ENCODE data around the gene TUBA1B.
"Not testable (repeated sequence)": the region's sequence is repeated elsewhere in the genome, so short reads cannot be mapped to it uniquely, and the experiment has no call there.

TUBA1B gene

DNA sequence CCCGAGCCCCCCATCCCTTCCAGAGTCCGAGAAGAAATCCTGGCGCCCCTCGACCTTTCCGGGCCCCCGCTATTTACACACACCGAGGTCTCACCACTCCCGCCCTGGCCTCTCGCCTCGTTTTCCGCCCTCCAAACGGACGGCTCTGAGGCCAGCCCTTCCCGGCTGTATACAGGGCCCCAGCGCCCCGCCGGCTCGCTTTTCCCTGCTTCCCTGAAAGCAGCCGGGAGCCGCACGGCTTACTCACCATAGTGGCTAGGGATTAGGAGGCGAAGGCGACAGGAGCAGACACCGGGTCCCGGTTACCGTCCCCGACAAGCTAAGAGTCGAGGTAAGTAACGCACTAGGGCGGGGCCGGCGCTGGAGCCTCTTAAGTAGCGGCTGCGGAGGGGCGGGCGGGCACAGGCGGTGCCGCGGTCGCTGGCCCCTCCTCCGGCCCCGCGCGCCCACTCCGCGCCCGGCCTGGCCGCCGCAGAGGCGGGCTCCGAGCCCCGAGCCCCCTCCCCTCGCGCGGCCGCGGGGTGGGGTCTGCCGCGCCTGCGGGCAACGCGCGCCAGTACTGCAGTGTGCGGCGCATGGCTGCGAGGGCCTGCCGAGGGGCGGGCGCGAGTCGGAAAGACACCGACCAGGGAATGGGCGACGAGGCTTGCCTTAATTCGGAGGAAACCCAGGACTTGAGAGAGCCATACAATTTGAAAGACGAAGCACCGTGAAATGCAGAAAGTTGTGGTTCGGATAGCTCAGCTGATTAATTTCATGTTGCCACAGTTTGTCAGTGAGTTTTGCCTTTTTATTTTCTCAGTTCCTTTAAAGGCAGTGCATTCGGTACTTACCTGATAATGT is at the start of gene TUBA1B:
Gene TUBA1B, minus strand, starts transcription at position 345 of the 843 bp plus-strand sequence. Its CDS starts 95 bp downstream, at position 250.
- DNase-seq = peak; percentile 92

DNA sequence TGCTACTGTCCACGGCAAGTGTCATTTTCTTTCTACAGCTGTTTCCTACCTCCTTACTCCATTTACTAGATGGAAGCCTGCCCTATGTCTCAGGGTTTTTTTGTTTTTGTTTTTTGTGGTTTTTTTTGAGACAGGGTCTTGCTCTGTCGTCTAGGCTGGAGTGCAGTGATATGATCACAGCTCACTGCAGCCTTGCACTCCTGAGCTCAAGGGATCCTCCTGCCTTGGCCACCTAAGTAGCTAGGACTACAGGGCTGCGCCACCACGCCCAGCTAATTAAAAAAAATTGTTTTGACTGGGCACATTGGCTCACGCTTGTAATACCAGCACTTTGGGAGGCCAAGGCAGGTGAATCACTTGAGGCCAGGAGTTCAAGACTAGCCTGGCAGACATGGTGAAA is 43.0 kb upstream of the TUBA1B start:
- DNase-seq = no peak

DNA sequence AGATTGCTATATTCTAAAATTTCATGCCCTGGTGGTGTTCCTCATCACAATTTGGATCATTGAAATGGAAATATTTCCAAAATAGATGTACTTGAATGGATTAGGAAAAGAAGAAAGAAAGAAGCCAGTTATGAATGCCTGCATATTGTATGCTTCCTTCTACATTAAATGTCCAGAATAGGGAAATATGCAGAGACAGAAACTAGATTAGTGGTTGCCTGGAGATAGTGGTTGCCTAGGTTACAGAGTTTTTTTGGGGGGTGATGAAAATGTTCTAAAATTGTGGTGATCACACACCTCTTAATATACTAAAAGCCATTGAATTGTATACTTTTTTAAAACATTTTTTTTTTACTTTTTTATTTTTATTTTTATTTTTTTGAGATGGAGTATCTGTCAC is 39.7 kb upstream of the TUBA1B start:
- DNase-seq = no peak

DNA sequence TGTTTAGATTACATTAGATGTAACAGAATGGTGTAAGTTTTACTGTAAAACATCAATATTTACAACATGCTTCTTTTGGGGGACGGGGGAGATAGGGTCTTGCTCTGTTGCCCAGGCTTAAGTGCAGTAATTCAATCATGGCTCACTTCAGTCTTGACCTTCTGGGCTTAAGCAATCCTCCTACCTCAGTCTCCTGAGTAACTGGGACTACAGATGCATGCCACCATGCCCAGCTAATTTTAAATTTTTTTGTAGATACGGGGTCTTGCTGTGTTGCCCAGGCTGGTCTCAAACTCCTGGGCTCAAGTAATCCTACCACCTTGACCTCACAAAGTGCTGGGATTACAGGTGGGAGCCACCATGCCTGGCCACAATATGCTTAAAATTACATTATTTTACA is 33.9 kb upstream of the TUBA1B start:
- DNase-seq = no peak

DNA sequence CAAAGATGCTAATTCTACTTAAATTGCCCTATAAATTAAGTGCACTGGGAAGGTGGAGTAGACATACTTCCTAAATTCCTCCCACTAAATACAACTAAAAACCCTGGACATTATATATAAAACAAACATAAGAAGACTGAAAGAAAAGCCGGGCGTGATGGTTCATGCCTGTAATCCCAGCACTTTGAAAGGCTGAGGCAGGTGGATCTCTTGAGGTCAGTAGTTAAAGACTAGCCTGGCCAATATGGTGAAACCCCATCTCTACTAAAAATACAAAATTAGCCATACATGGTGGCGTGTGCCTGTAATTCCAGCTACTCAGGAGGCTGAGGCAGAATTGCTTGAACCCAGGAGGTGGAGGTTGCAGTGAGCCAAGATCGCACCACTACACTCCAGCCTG is 30.7 kb upstream of the TUBA1B start:
- DNase-seq = not testable (repeated sequence)

DNA sequence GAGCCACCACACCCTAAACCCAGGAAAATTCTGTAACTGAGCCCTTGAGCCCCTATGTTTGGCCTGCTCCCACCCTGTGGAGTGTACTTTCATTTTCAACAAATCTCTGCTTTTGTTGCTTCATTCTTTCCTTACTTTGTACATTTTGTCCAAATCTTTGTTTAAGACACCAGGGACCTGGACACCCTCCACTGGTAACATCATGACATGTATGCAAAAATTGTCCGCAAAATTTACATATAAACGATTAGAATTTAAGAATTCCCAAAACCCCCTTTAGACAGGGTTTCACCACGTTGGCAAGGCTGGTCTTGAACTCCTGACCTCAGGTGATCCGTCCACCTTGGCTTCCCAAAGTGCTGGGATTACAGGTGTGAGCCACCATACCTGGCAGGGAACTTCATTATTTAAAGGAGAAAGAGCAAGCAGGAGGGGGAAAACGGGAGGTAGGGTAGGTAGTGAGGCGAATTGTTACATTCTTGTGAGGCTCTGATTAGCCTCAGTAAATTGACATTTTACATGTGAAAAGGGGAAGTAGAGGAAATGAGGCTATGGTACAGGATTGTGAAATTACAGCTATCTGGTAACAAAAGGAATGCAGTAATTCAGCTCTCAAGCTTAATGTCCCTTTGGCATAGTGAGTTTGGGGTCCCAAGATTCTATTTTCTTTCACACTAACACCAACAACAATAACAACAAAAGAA is 30.0 kb upstream of the TUBA1B start:
- no peak for DNase-seq

DNA sequence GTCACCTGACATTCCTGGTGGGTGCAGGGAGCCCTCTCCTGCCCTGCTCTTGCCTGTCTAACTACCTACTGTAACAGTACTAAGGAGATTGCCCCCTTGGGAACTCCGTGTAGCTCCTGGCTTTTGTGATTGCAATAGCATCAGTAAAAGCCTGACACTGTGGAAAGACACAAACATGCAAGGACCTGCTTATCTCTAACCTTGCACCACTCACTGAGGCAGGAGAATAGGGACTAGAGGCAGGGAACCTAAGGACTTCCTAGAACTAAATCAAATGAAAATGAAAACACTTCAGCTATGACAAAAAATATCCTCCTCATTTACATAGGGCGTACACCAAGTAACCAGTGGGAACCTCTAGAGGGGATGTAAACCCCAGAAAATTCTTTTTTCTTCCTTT is 29.2 kb upstream of the TUBA1B start:
- DNase-seq = no peak

DNA sequence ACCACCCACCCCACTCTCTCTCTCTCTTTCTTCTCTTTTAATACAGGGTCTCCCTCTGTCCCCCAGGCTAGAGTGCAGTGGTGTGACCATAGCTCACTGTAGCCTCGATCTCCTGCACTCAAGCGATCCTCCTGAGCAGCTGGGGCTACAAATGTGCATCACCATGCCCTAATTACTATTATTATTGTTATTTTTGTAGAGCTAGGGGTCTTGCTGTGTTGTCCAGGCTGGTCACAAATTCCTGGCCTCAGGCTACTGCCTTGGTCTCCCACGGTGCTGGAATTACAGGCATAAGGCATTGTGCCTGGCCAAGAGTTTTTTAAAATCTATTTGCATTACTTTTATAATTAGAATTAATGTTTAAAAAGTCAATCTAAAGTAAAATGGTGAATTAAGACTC is 23.0 kb upstream of the TUBA1B start:
- no peak for DNase-seq

DNA sequence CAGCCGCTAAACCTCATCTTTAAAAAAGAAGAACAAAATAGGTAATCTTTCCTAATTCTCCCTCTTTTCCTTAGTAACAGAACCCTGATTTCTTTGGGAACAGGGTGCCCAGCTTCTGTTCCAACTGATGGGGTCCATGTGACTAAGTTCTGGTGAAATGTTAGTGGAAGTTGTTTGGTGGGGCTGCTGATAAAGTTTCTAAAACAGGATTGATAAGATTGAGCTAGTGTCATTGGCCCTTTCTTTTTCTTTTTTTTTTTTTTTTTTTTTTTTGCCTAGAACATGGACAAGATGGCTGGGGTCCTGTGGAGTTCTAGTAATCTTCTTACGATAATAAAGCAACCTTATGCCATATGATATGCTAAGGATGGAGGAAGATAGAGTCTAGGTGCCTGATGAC is 16.2 kb upstream of the TUBA1B start:
- no peak for DNase-seq

DNA sequence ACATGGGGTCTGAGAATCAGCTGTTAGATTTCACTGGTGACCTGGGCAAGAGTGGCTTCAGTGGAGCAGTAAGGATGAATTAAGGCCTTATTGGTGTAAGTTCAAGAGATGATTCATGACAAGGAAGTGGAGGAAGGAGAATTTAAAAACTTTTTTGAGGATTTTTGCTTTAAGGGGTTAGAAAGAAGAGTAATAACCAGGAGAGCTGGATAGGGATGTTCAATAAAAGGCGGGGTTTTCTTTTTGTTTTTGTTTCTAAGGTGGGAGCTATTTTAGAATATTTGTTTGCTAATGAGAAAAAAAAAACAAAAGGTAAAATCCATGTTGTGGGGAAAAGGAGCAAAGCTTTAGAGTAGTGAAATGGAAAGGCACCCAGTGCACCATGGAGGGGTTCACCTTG is 15.2 kb upstream of the TUBA1B start:
- DNase-seq = no peak

DNA sequence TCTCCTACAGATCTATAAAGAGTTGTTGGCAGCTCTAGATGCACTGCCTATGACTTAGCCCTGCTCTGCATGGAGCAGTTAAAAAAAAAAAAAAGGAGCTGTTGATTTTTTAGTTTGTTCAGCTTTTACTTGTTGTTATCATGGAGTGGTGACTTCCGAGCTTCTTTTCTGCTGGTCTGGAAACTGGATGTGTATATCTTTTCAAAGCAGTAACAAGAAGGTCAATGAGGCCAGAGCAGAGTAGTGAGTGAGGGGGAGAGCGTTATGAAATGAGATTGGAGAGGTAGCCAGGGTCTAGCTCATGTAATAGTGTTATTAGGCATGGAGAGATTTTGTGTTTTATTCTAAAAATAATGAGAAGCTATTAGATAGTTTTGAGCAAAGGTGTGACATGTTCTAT is 13.2 kb upstream of the TUBA1B start:
- DNase-seq = no peak

DNA sequence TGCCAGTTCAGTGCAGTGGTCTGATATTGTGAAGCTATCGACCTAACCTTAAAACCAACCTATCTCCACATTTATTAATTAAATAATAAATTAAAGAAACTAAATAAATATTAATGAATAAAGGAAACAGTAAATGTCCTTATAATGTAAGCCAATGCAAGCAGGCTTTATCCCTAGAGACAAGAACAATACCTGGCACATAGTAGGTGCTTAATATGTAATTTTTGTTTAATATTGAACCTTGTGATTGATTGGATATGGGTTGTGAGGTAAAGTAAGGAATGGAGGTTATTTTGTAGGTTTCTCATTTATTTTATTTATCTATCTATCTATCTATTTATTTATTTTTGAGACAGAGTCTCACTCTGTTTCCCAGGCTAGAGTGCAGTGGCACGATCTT is 7.8 kb upstream of the TUBA1B start:
- no peak for DNase-seq

DNA sequence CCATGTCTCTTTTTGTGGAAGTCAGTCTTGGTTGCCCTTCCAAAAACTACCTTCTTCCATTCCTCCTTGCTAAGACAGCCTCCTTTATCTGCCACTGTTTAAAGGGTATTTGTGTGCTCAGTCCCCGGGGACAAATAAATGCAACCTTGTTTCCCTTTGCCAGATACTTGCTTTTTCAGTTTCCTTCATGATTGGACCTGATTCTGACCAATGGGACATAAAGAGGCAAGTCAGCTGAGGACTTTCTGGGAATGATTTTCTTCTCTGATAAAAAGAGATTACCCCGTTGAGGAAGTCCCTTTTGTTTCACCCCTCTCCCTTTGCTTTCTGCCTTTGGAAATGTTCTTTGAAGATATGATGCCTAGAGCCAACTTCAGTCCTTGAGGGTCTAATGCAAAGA is 7.4 kb upstream of the TUBA1B start:
- DNase-seq = no peak

DNA sequence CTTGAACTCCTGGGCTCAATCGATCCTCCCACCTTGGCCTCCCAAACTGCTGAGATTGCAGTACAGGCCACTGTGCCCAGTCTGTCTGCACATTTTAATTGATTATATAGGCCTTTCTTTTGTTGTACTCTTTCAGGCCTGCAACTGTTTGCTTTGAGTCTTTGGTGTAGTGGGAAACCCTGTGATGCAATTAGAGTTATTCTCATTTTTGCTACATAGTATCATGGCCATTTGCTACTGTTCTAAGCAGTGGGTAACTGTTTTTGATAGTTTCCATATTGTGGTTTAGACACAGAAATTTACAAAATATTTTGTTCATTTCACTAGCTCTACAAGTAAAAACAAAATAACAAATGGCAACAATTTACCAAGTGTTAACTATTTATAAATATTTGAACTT is 6.3 kb upstream of the TUBA1B start:
- no peak for DNase-seq

DNA sequence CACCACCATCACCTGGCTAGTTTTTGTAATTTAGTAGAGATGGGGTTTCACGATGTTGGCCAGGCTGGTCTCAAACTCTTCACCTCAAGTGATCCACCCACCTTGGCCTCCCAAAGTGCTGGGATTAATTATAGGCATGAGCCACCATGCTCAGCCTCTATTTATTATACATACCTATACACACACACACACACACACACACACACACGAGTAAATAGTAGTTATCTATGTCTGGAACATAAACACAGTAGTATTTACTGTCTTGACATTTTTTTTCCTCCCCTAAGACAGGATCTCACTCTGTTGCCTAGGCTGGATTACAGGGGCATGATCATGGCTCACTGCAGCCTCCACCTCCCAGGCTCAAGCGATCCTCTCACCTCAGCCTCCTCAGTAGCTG is 5.8 kb upstream of the TUBA1B start:
- not testable (repeated sequence) for DNase-seq

DNA sequence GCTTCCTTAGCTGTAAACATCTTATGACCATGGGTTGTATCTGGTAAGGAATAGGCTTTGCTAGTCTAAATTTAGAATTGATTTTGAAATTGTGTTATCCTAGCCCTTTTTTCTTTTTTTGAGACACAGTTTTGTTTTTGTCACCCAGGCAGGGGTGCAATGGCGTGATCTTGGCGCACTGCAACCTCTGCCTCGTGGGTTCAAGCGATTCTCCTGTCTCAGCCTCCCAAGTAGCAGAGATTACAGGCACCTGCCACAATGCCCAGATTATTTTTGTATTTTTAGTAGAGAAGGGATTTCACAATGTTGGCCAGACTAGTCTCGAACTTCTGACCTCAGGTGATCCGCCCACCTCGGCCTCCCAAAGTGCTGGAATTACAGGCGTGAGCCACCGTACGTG is 2.4 kb upstream of the TUBA1B start:
- DNase-seq = no peak

DNA sequence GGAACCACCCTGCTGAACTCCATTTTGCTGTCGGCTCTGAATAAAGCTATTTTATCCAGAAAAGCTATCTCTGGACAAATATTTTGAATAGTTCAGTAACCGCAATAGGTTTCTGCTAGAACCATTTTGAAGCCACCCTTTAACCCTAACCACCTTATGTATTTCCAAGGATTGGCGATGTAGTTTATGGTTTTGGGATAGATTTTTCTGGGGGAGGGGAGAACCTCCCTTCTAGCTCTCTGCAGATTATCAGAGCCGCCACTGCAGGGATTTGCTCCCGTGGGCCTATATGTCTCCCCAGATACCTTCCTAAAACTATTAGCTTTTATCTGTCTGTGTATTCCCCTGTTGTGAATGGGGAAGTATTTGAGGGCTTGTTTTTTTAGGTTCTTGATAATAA is 1.8 kb upstream of the TUBA1B start:
- DNase-seq = no peak

DNA sequence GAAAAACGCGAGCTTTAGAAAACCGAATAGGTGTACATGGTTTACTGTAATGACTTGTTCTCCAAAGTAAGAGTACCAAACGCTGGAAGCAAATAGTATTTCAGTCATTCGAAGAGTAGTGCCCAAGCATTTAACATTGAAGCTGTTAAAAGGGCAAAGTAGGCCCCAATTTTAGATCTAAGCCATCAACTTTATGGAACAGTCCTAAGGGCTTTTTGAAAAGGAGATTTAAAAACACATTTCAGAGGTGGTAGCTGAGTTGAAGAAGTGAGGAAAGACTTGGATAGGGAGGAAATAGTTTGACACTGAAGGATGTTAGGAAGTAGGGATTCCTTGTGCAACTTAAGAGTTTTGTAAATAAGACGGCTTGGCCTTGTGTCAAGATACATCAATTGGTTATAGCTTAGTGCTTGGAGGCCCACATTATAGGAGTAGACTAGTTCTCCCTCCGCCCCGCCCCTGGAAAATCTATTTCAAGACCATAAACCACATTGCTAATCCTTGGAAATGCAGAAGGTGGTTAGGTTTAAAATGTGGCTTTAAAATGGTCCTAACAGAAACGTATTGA is 783 bp upstream of the TUBA1B start:
- no peak for DNase-seq

DNA sequence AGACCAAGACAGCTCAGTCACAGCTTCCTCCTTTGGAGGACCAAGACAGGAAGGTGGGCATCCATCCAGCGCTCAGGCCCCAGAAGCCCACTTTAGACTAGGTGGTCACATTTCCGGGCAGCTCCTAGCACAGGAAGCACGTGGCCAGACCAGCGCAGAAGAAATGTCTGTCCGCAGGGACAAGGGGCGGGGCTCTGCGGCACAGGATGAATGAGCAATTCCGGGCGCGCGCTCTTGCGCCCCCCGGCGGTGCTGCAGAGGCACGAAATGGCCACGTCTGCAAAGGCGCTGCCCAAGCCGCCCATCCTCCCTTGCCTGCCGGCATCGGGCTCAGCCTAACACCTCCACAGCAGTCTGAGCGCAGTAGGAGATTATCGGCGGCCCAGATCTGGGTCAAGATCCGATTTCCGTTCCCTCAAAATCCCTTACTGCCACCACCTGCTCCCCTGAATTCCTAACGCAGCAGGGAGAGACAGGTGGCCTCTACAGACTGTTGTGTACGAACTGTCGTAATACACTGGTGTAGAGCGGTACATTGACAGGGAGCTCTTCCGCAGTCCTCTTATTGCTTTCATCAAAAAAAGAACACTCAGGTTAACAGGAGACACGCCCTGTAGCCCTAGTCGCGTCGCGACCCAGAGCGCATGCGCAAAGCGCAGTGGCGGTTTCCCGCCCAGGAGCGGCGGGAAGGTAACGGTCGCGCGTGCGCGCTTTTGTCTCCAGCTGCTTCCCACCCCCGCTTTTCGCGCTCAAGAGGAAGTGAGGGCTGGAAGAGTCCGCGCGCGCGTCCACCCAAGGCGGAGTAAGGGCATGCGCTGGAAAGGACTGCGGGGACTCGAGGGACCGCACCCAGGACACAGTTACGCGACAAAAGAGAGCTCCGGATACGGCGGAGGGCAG is 794 bp downstream of the TUBA1B start:
- peak; percentile 95 for DNase-seq

DNA sequence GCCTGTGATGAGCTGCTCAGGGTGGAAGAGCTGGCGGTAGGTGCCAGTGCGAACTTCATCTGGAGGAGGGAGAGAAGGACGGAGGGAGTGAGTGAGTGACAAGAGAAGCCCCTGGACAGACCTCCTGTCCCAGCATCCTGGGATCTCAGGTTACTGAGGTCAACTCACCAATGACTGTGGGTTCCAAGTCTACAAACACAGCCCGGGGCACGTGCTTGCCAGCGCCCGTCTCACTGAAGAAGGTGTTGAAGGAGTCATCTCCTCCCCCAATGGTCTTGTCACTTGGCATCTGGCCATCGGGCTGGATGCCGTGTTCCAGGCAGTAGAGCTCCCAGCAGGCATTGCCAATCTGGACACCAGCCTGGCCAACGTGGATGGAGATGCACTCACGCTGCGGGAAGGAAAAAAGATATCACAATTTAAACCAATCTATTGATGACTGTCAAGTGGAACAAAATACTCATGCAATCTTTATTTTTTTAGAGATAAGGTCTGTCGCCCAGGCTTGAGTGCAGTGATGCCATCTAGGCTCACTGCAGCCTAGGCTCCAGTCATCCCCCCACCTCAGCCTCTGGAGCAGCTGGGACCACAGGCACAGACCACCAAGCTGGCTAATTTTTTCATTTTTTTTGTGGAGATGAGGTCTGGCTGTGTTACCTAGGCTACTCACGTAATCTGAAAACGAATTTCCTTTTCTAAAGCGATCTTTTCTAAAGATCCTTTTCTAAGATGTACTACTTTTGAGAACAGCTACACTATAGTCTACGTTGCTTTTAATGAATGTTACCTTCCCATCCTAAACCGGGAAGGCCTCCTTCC is 1.7 kb downstream of the TUBA1B start:
- no peak for DNase-seq

DNA sequence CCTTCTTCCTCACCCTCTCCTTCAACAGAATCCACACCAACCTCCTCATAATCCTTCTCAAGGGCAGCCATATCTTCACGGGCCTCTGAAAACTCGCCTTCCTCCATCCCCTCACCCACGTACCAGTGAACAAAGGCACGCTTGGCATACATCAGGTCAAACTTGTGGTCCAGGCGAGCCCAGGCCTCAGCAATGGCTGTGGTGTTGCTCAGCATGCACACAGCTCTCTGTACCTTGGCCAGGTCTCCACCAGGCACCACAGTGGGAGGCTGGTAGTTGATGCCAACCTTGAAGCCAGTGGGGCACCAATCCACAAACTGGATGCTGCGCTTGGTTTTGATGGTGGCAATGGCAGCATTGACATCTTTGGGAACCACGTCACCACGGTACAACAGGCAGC is 3.2 kb downstream of the TUBA1B start:
- DNase-seq = not testable (repeated sequence)
